AG04450 (cell line): ENCODE results near the gene IL10. TPM values are rescaled to one million over a fixed set of nuclear protein-coding genes. Genes with fewer than 3 reads are reported as not detected.

Experiments
- CTCF ChIA-PET: fragments of 300-600, 350-600 bp; formaldehyde crosslinking; extraction: SDS; loops from one replicate; lab custom pipeline; 2022; ENCODE audit warnings: antibody characterized with exemption, inconsistent platforms; lab: Charles Lee
- POLR2A ChIA-PET: fragments of 350-600 bp; formaldehyde crosslinking; extraction: SDS; loops from one replicate; lab custom pipeline; 2021; ENCODE audit warnings: antibody characterized with exemption, inconsistent platforms; lab: Yijun Ruan, JAX
- DNase-seq: peaks from one replicate; pipeline ENCODE4 v3.0.0-alpha.2; 2011; ENCODE audit warnings: low read depth, low spot score
- H3K27ac ChIP-seq: one replicate; pipeline ENCODE4 v1.5.1; 2012; ENCODE audit warnings: low read depth, low read length, control low read depth
- H3K27me3 ChIP-seq: one replicate; pipeline ENCODE4 v1.6.0; 2012; ENCODE audit warnings: low read length; ENCODE audit not compliant: control insufficient read depth, insufficient read depth
- H3K4me3 ChIP-seq: 2 replicates; pipeline ENCODE4 v1.5.1; 2011; ENCODE audit warnings: mild to moderate bottlenecking, low read depth, low read length, control low read depth
- H3K9me3 ChIP-seq: 2 replicates; pipeline ENCODE4 v1.5.1; 2012; ENCODE audit warnings: low read length; ENCODE audit not compliant: control insufficient read depth, insufficient read depth
- polyA plus RNA-seq: library from polyadenylated mRNA; depleted of rRNA; stranded (reverse); fragments of >200 nt; gene quantifications from 2 replicates; pipeline ENCODE4 v1.2.3, GENCODE V29; 2011
- TF ChIP-seq, protein P1 (sequence below): IDR thresholded peaks from 2 replicates; pipeline ENCODE4 v1.5.1; 2011; ENCODE audit warnings: low read depth, low read length, control low read depth, inconsistent platforms

The IL10 gene
- polyA plus RNA-seq, 1 experiment, result not detected

DNA sequence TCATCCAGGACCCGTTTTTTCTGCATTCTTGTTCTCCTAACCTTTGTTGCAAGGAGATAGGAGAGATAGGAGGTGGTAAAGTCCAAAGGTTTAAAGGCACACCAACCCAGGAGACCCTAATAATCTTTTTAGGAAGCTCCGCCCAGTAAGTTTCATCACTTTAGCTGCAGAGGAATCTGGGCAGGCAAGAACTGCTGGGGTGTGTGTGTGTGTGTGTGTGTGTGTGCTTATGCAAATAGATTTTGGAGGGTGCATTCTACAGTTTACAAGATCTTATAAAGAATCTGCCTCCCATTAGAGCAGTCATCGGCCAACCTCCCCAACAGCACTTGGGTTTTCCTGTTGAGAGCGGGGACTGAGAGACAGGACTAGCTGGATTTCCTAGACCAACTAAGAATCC, 3.9 kb upstream of the IL10 start:
- no peak overlapping the region for H3K4me3 ChIP-seq
- no peaks in the 10 kb centered on the region for H3K9me3 ChIP-seq
- ChIA-PET CTCF (interaction anchor here (0.6 kb wide), 3 partner anchors 59 to 1422 kb away, joined by 3 read pairs; no protein-coding TSS in a partner anchor), POLR2A (interaction anchor here (0.6 to 0.7 kb wide), 2 partner anchors 23 to 41 kb away, joined by 3 read pairs; no protein-coding TSS in a partner anchor)
- DNase-seq, result no peak
- no peak overlapping the region for H3K27ac ChIP-seq
- TF ChIP-seq, protein P1, sequence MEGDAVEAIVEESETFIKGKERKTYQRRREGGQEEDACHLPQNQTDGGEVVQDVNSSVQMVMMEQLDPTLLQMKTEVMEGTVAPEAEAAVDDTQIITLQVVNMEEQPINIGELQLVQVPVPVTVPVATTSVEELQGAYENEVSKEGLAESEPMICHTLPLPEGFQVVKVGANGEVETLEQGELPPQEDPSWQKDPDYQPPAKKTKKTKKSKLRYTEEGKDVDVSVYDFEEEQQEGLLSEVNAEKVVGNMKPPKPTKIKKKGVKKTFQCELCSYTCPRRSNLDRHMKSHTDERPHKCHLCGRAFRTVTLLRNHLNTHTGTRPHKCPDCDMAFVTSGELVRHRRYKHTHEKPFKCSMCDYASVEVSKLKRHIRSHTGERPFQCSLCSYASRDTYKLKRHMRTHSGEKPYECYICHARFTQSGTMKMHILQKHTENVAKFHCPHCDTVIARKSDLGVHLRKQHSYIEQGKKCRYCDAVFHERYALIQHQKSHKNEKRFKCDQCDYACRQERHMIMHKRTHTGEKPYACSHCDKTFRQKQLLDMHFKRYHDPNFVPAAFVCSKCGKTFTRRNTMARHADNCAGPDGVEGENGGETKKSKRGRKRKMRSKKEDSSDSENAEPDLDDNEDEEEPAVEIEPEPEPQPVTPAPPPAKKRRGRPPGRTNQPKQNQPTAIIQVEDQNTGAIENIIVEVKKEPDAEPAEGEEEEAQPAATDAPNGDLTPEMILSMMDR, result no peak
- peaks cover 8% of the 10 kb centered on the region for H3K27me3 ChIP-seq

DNA sequence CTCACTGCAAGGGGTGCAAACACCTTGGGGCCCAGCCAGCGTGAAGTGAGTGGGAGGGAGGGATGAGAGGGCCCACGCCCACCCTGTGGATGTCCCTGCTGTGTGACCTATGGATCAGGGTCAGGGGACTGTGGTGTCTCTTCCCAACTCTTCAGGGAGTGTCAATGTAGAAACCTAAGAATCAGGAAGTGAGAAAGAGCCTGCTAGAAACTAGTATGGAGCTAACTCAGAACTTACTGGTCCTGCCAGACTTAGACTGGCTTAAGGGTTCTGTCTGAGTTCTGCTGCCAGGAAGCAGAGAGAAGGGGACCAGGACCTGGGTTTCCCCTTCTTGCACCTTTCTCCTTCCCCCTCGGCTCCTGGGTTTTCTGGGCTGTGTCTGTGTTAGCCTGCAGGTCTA, 1.8 kb upstream of the IL10 start:
- no peak overlapping the region for H3K4me3 ChIP-seq
- H3K9me3 ChIP-seq, result no peaks in the 10 kb centered on the region
- POLR2A ChIA-PET, result no interaction called here
- peaks cover 8% of the 10 kb centered on the region for H3K27me3 ChIP-seq
- no peak overlapping the region for H3K27ac ChIP-seq
- CTCF ChIA-PET, result interaction anchor here (0.6 to 2.6 kb wide), 2 partner anchors 39 to 137 kb away, joined by 3 to 7 read pairs; no protein-coding TSS in a partner anchor
- TF ChIP-seq, protein P1, result no peak
- no peak for DNase-seq

DNA sequence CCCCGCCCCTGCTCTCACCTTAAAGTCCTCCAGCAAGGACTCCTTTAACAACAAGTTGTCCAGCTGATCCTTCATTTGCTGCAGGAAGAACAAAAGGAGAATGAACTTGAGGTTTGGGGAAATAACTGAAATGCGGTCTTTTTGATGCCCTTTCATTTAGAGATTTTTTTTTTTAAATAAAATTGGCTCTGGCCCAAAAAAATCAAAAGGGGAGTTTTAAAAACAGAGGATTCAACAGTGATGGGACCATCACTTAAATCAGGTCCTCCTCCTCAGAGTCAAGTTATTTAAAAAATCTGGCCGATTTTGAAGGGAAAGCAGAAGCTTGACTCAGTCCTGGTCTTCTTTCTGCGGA, 979 bp downstream of the IL10 start:
- H3K27me3 ChIP-seq, result peaks cover 3% of the 10 kb centered on the region
- TF ChIP-seq, protein P1, result no peak
- H3K9me3 ChIP-seq, result no peaks in the 10 kb centered on the region
- no peak overlapping the region for H3K27ac ChIP-seq
- POLR2A ChIA-PET, result no interaction called here
- CTCF ChIA-PET, result interaction anchor here (0.9 to 2.2 kb wide), 3 partner anchors 10 to 141 kb away, joined by 4 to 8 read pairs (median 5); no protein-coding TSS in a partner anchor
- H3K4me3 ChIP-seq, result no peak overlapping the region
- DNase-seq, result no peak

DNA sequence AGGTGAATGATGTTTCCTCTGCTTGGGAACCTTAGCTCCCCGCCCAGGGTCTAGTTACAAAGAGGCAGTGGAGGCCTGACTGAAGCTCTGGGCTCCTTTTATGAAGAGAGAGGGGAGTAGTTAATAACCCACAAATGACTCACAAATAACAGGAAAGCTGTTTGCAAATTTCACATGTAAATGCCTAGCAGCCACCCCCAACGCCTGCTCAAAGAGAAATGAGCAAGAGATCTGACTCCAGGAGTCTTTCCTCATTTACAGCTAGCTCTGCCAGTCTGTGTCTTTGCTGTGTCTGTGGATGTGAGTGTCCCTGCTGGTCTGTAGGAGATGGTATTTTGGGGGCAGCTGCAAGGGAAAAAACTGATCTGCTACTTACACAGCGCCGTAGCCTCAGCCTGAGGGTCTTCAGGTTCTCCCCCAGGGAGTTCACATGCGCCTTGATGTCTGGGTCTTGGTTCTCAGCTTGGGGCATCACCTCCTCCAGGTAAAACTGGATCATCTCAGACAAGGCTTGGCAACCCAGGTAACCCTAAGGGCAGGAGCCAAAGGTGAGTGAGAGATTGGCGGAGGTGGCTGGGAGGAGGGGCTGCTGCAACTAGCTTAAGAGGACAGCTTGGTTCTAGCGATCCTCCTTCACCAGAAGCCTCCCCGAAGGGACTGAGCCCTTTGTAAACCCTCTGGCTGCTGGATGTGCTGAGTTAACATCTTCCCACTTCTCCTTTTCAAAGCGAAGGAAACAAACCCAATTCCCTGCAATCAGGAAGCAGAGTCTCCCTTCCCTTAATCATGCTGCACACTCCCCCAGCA, 1.6 kb downstream of the IL10 start, which contains the start of gene IL19:
IL19 (plus strand) TSS at position 243 of the 807 bp plus-strand sequence. CDS start 65,890 bp downstream, outside the sequence.
- Histone ChIP-seq H3K9me3 (no peaks in the 10 kb centered on the region), H3K27me3 (peaks cover 3% of the 10 kb centered on the region), H3K4me3 (no peak within 1 kb of the TSS), H3K27ac (no peak within 1 kb of the TSS)
- DNase-seq, result no peak
- TF ChIP-seq, protein P1, result no peak
- ChIA-PET POLR2A (no interaction called here), CTCF (interaction anchor here (0.9 to 2.2 kb wide), 3 partner anchors 9 to 142 kb away, joined by 4 to 8 read pairs (median 5); no protein-coding TSS in a partner anchor)

DNA sequence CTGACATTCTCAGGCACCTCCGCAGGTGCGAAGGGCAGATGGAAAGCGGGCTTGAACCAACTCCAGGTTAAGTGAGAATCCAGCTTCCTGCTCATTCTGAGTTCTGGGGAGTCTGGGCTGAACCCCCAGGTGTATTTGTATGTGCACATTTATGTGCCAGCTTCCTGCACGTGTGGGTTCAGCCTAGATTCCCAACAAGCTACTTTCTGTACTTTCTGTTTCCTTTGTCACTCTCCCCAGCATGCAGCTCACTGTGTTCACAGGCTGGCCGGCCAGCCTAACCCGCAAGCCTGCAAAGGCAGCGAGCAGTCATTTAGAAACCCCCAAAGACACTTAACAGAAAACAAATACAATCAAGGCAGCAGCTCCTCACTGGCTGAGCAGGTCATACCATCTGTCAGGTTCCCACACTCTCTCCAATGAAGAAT, 3.0 kb downstream of the IL10 start:
- CTCF ChIA-PET, result interaction anchor here (1.1 to 2.2 kb wide), 3 partner anchors 8 to 142 kb away, joined by 3 to 8 read pairs (median 4); no protein-coding TSS in a partner anchor
- POLR2A ChIA-PET, result no interaction called here
- no peak overlapping the region for H3K4me3 ChIP-seq

More for the DNA sequence above, 3.0 kb downstream of the IL10 start:
- no peak for DNase-seq
- Histone ChIP-seq H3K27ac (no peak overlapping the region), H3K9me3 (no peaks in the 10 kb centered on the region; the same call in 1 of the 2 replicates), H3K27me3 (peaks cover 3% of the 10 kb centered on the region)
- TF ChIP-seq, protein P1, result no peak
